Airway epithelial cell (primary cell): Measurements from ENCODE around the gene RBP3. TPM values are rescaled to one million over a fixed set of nuclear protein-coding genes. Genes with fewer than 3 reads are reported as not detected.

Source experiments
- total RNA-seq: library from RNA; depleted of rRNA; stranded (reverse); fragments of >200 nt; gene quantifications from 2 replicates; pipeline ENCODE4 v1.2.3, GENCODE V29; 2015

The RBP3 gene
- total RNA-seq: not detected in 2 replicates

DNA sequence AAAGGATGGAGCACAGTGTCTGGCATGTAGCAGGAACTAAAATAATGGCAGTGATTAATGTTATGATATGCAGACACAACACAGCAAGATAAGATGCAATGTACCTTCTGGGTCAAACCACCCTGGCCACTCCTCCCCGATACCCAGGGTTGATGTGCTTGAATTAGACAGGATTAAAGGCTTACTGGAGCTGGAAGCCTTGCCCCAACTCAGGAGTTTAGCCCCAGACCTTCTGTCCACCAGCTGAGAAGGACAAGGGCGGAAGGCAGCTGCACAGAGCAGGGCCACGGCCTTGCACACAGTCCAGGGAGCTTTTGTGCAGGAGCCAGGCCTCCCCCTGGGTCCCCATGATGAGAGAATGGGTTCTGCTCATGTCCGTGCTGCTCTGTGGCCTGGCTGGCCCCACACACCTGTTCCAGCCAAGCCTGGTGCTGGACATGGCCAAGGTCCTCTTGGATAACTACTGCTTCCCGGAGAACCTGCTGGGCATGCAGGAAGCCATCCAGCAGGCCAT, at the start of gene RBP3:
RBP3 (plus strand) TSS at position 226 of the 514 bp plus-strand sequence; CDS start at position 348, 122 bp downstream.

GRCh38 chr10:47299611-47300428, 48.3 kb upstream of the RBP3 start, which contains the start of gene GDF10:
Gene GDF10 (plus strand): TSS chr10:47300197. CDS start chr10:47300652, 455 bp downstream.

GRCh38 chr10:47322300-47323061, 25.7 kb upstream of the RBP3 start, which contains the start of gene GDF2:
Gene GDF2 (plus strand): TSS chr10:47322454. CDS start chr10:47322669, 215 bp downstream.

DNA sequence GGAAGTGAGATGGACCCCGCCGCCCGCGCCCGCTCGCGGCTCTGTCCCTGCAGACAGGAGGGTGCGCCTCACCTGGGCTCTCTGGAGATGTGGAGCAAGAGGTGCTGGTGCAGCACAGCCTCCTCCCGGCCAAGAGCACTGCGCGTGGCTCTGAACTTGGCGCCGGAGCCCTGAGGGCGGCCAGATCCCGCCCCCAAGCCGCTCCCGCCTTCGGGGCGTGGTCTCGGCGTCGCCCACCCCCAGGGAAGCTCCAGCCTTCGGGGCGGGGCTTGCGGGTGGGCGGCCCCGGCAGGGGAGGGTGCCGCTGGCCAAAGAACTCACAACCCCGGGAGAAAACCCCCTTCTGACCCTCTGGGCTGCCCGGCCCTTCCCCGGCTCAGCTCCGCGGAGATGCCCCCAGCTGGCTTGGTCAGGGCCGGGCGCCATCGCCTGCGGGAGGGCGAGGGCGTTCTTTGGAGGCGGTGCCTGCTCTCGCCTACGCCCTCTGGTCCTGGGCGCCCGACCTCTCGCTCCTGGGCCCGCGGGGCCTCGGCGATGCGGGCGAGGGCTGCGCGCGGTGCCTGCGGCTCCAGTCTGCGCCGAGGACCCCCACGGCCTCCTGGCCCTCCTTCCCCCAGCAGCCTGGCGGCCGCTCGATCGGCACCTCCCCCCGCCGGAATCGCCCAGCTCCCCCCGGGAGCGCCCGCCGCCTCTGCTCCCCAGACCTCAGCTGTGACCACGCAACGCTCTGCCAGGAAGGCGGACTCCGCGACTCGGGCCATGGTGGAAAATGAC, 36.2 kb downstream of the RBP3 start, which contains the start of gene ZNF488:
ZNF488 (minus strand) TSS at position 146 of the 774 bp plus-strand sequence. CDS start 15,464 bp downstream, outside the sequence.

Other genes with a start within 250 kb of the RBP3 start
- gene GDF10, start 48.2 kb upstream of the RBP3 start, total RNA-seq: not detected in 2 replicates
- not detected in 2 replicates for gene GDF2, start 25.9 kb upstream of the RBP3 start, total RNA-seq
- gene ZNF488, start 35.9 kb downstream of the RBP3 start, total RNA-seq: 2.3 TPM in 2 replicates
- gene ANXA8, start 135.8 kb downstream of the RBP3 start, total RNA-seq: 189 and 221 TPM in 2 replicates
- 5.3 and 29.8 TPM in 2 replicates for gene FAM25G, start 143.3 kb downstream of the RBP3 start, total RNA-seq
- gene AGAP9, start 175.3 kb downstream of the RBP3 start, total RNA-seq: 0.09 and 1.2 TPM in 2 replicates